ENCODE results near the gene OR2L13.

DNA sequence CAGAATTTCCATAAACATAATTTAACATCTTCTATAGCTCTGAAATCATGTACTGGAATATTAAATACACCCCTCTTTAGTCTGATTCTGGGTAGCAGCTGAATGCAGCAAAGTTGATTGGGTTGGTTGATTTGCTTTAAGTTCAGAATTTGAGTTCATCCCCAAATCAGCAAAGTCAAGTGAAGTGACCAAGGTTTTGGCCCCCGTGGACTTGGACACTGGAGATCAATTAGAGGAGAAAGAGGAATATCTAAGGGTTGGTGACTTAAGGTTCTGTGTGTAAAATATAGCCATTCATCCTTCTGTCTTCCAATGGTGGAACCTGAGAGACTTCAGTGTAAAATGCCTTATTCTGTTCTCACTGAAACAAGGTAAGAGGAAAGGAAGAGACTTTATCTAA, at the start of gene OR2L13:
- TF ChIP-seq GATA3 (IDR thresholded peaks at IDR 0.05; ENCODE audit: low read depth, low read length) = no peak
- no peak for TF ChIP-seq GATA2 (IDR thresholded peaks at IDR 0.05; ENCODE audit: low read depth, low read length)

All from SH-SY5Y (cell line).